Activated T-cell treated with anti-CD3 and anti-CD28 coated beads, Interleukin-2, amount 50 U/mL, for 72 hours (primary cell): Measurements from ENCODE around the gene STS. TPM values are rescaled to one million over a fixed set of nuclear protein-coding genes. Genes with fewer than 3 reads are reported as not detected.

ENCODE experiments used
- ATAC-seq, 2 donors: fragments of 150-1000 bp; cut with Tn5 transposase; replicated peaks in 1 of 2; 2 replicates each; pipeline ENCODE4 v1.10.0; 2021; ENCODE audit warnings: moderate library complexity in 2 of 2, mild to moderate bottlenecking in 1 of 2
- DNase-seq, 2 donors: peaks; one replicate each; pipeline ENCODE4 v3.0.0; 2021 to 2022; ENCODE audit warnings: mixed read lengths in 1 of 2
- H3K27ac Mint-ChIP-seq: one replicate; pipeline ENCODE4 v1.8.0; 2022; ENCODE audit warnings: mild to moderate bottlenecking, moderate library complexity, mixed read lengths
- H3K27me3 Mint-ChIP-seq: one replicate; pipeline ENCODE4 v1.8.0; 2022; ENCODE audit warnings: low read depth, mixed read lengths
- H3K36me3 Mint-ChIP-seq, 2 donors: one replicate each; pipeline ENCODE4 v1.8.0; 2022; ENCODE audit warnings: mixed read lengths in 2 of 2, mild to moderate bottlenecking in 1 of 2; ENCODE audit not compliant: insufficient read depth in 2 of 2
- H3K4me1 Mint-ChIP-seq: one replicate; pipeline ENCODE4 v1.8.0; 2022; ENCODE audit warnings: low read depth, mixed read lengths
- H3K4me3 Mint-ChIP-seq, 2 donors: one replicate each; pipeline ENCODE4 v1.8.0; 2022; ENCODE audit warnings: mild to moderate bottlenecking in 2 of 2, mixed read lengths in 2 of 2, moderate library complexity in 2 of 2
- H3K9me3 Mint-ChIP-seq, 2 donors: one replicate each; pipeline ENCODE4 v1.8.0; 2022; ENCODE audit warnings: mixed read lengths in 2 of 2
- total RNA-seq, 2 donors: library from RNA; stranded (reverse); gene quantifications; one replicate each; pipeline ENCODE4 v1.2.3, GENCODE V29; 2022

STS gene
- total RNA-seq, 2 donors from 2014 or later: 0.53 to 1.0 TPM

DNA sequence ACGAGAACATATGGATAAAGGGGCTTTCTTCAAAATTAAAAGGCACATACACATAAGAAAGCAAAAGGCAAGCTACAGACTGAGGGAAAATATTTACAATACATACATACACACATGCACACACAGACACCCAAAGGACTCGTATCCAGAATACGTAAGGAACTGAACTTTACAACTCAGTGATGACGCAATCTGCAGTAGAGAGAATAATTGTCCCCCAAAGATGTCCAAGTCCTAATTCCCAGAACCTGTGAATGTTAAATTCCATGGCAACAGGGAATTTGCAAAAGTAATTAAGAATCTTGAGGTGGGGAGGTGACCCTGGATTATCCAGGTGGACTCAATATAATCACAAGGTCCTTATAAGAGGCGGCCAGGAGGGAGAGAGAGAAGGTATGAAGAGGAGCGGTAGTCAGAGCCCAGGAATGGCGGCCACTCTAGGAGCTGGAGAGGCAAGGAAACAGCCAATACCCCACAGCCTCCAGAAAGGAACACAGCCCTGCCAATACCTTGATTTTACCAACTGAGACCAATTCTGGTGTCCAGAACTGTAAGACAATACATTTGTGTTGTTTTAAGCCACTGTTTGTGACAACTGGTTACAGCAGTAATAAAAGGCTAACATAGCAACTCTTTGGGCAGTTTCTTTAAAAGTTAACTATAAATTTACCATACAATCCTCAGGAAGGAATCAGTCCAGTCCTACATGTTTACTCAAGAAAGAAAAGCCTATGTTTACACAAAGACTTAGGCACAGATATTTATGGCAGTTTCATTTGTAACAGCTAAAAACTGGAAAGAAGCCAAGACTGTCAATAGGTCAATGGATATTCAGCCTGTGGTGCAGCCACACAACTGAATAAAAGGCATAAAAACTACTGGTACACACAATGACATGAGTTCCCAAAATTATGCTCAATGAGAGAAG is 27.3 kb upstream of the STS start:
- H3K4me3 Mint-ChIP-seq: no peak overlapping the region
- H3K36me3 Mint-ChIP-seq: peaks cover 0 to 8% of the 10 kb centered on the region in 2 donors
- H3K9me3 Mint-ChIP-seq: no peaks in the 10 kb centered on the region
- ATAC-seq: no peak
- H3K27me3 Mint-ChIP-seq: no peaks in the 10 kb centered on the region
- no peak for DNase-seq
- peaks cover 25% of the 10 kb centered on the region for H3K4me1 Mint-ChIP-seq
- H3K27ac Mint-ChIP-seq: no peak overlapping the region

DNA sequence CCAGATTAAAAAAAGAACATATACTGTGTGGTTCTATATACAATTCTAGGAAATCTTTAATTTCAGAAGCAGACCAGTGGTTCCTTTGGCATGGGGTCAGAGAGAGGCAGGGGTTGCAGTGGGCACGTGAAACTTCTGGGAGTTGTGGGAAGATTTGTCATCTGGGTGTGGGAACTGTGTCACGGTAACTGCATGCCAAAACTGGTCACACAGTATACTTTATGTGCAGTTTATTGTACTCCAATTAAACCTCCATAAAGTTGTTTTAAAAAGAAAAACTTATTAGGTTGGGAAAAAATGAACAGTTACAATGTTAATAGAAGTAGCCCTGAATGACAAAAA is 26.7 kb upstream of the STS start:
- Mint-ChIP-seq H3K27me3 (no peaks in the 10 kb centered on the region), H3K9me3 (no peaks in the 10 kb centered on the region), H3K4me1 (peaks cover 20% of the 10 kb centered on the region), H3K36me3 (peaks cover 0 to 11% of the 10 kb centered on the region in 2 donors), H3K4me3 (no peak overlapping the region), H3K27ac (no peak overlapping the region)
- DNase-seq (no peak), ATAC-seq (no peak)

DNA sequence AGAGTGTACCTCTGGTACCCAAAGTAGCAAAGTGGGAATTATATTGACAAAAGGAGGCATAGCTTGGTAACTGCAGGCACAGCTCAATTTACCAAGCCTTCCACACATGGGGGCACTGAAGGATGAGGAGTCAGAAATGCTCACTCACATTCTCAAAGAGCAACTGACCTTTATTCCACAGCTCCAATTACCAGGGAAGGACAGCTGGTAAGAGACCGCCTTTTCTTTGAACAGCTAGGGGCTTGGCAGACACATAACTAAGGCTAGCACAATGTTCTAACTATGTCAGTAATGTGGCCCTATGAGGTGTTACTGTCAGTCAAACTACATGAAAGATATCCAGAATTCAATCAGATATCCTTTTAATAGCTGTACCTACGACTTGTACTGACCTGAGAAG is 20.5 kb upstream of the STS start:
- no peak overlapping the region for H3K4me3 Mint-ChIP-seq
- peaks cover 7% of the 10 kb centered on the region for H3K4me1 Mint-ChIP-seq
- H3K9me3 Mint-ChIP-seq: no peaks in the 10 kb centered on the region
- H3K36me3 Mint-ChIP-seq: peaks cover 1 to 9% of the 10 kb centered on the region in 2 donors
- H3K27me3 Mint-ChIP-seq: no peaks in the 10 kb centered on the region
- DNase-seq: no peak
- ATAC-seq: no peak
- H3K27ac Mint-ChIP-seq: no peak overlapping the region

DNA sequence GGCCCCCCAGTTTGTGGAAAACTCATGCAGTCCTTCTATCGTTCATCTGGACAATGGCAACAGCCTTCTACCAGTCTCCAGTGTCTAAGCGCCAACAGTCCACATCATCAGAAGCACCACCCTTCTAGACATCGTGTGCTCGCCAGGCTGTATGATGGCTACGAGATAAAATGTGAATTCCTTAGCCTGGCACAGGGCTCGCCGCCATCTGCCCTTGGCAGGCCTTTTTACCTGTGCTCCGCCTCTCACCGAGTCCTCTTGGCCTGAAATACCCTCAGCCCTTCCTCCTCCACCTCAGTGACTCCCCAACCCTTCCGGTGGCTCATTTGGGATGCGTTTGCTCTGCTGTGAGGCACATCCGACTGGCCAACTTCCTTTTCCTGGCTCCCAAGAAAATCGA is 15.9 kb upstream of the STS start:
- peaks cover 25% of the 10 kb centered on the region for H3K4me1 Mint-ChIP-seq
- no peaks in the 10 kb centered on the region for H3K27me3 Mint-ChIP-seq
- no peak overlapping the region for H3K27ac Mint-ChIP-seq
- DNase-seq (no peak), ATAC-seq (no peak)
- H3K9me3 Mint-ChIP-seq: no peaks in the 10 kb centered on the region
- H3K36me3 Mint-ChIP-seq: peaks cover 0 to 1% of the 10 kb centered on the region in 2 donors
- no peak overlapping the region for H3K4me3 Mint-ChIP-seq

DNA sequence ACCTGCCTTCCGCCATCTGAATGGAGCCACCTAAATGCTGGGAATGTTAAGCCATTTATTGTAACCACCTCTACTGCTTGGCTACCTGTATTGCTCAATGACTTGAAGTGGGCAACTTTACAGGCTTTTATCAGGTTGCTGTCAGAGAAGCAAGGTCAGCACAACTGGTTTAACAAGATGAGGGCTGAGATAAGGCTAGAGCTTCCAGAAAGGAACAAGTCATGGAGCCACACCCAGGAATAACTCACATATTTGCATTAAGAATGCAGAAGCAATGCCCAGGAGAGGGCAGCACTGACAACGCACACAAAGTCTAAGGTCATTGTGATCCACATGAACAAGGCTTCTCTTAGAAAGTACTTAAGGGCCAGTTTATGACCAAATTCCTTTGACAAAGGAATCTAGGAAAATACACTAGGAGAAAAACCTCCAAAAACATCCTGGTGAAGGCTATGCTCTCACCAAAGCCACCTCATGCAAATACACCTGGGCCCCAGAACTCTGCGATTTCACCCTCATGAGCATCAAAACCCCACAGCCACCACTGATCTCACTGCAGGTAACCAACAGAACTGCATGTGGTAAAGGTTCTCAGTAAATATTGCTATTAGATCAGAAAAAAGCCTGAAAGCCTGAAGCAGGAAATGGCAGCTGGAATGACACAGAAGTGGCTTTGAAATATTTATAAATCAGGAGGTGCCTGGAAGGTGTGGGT is 15.0 kb upstream of the STS start:
- no peak overlapping the region for H3K27ac Mint-ChIP-seq
- ATAC-seq: peak in 1 of 2 donors; percentile 44
- no peak overlapping the region for H3K4me3 Mint-ChIP-seq
- peaks cover 26% of the 10 kb centered on the region for H3K4me1 Mint-ChIP-seq
- H3K36me3 Mint-ChIP-seq: peaks cover 0 to 1% of the 10 kb centered on the region in 2 donors
- no peaks in the 10 kb centered on the region for H3K27me3 Mint-ChIP-seq
- peak; percentile 4 to 25 for DNase-seq
- H3K9me3 Mint-ChIP-seq: no peaks in the 10 kb centered on the region

DNA sequence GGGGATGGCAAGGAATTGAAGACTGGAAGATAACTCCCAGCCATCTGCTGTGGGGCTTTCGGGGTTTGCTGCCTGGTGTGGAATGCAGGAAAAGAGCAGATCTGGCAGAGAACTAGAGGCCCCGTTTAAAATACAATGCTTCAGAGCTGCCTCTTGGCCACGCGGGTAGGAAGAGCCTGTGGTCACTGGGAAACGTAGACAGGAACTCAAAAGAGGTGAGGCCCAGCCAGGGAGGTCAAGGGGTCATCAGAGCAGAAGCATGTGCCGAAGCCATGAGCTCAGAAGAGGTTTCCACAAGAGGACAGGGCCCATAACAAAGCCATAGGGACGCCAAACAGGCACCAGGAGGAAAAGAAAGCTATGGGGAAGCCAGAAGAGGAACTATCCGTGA is 14.5 kb upstream of the STS start:
- Mint-ChIP-seq H3K4me1 (peaks cover 31% of the 10 kb centered on the region), H3K9me3 (no peaks in the 10 kb centered on the region), H3K36me3 (peaks cover 0 to 1% of the 10 kb centered on the region in 2 donors), H3K27ac (no peak overlapping the region), H3K27me3 (no peaks in the 10 kb centered on the region), H3K4me3 (no peak overlapping the region)
- DNase-seq (no peak), ATAC-seq (no peak)

DNA sequence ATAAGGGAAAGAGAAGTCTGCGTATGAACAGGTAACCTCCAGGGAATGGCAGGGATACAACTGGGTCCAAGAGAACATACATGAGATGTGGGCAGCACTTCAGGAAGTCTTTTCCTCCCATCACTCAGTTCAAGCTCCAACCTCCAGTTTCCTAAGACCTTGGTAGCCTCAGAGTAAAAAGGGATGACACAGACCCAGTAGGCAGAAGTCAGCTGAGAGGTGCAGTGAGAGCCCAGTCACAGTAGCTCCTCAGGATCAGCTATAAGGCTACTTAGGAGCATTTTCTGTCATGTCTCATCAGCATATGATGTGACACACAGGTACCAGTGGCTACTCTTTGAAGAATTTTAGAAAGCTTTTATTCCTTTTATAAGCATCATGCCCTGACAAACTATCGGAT is 12.5 kb upstream of the STS start:
- no peaks in the 10 kb centered on the region for H3K27me3 Mint-ChIP-seq
- no peak for DNase-seq
- no peak for ATAC-seq
- no peak overlapping the region for H3K27ac Mint-ChIP-seq
- H3K9me3 Mint-ChIP-seq: no peaks in the 10 kb centered on the region
- H3K4me1 Mint-ChIP-seq: peaks cover 42% of the 10 kb centered on the region
- H3K4me3 Mint-ChIP-seq: no peak overlapping the region
- peaks cover 0 to 1% of the 10 kb centered on the region in 2 donors for H3K36me3 Mint-ChIP-seq

DNA sequence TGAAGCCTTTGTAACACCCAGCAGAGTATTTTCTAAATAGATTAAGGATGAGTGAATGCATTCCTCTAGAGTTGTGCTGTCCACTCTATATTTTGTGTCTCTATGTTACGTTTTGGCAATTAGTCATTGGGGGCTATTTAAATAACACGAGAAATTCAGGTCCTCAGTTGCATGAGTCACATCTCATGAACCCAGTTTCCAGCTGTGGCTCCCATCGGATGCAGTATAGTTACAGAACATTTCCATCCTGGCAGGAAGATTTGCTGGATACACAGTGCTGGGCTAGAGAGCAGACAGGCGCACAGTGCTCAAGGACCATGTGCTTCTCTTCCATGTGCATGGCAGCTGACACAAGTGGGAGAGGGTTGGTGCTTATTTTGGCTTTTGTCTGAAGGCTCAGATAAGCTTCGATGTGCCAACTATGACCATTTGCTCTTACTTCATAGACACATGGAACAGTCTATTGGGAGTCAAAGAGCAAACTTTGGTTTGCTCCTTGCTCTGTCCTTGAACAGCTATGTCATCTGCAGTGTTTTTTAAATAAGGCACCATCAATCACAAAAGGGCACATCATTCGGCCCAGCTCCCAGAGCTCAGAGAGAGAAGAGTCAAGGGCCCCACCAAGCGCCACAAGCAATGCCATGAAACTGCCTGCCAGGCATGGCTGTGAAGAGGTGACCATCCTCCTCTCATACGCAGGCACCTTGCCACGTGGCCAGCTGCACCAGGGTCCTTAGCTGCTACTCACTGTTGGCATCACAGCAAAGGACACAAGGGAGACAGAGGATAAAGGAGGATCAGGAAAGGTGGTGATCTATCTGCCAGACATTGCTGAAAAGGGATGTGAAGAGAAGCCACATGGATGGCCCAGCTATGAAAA is 8.1 kb upstream of the STS start:
- Mint-ChIP-seq H3K4me3 (no peak overlapping the region), H3K36me3 (no peaks in the 10 kb centered on the region), H3K4me1 (peaks cover 37% of the 10 kb centered on the region), H3K27ac (no peak overlapping the region), H3K27me3 (no peaks in the 10 kb centered on the region), H3K9me3 (no peaks in the 10 kb centered on the region)
- no peak for DNase-seq
- no peak for ATAC-seq

DNA sequence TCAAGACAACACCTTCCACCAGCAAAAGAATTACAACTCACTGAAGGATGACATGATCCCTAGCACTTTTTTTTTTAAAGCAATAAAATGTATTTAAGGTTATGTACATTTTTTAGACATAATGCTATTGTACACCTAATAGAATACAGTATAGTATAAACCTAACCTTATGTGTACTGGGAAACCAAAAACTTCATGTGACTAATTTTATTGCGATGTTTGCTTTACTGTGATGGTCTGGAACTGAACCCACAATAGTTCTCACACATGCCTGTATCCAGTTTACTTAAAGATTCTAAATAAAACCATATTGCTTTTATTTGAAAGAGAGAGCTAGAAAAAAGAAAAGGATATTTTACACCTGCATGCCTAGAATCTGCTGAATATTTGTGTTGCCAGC is 4.4 kb upstream of the STS start:
- Mint-ChIP-seq H3K4me1 (peaks cover 41% of the 10 kb centered on the region), H3K4me3 (no peak overlapping the region), H3K27ac (no peak overlapping the region), H3K9me3 (no peaks in the 10 kb centered on the region), H3K27me3 (no peaks in the 10 kb centered on the region), H3K36me3 (no peaks in the 10 kb centered on the region)
- ATAC-seq (no peak), DNase-seq (no peak)

DNA sequence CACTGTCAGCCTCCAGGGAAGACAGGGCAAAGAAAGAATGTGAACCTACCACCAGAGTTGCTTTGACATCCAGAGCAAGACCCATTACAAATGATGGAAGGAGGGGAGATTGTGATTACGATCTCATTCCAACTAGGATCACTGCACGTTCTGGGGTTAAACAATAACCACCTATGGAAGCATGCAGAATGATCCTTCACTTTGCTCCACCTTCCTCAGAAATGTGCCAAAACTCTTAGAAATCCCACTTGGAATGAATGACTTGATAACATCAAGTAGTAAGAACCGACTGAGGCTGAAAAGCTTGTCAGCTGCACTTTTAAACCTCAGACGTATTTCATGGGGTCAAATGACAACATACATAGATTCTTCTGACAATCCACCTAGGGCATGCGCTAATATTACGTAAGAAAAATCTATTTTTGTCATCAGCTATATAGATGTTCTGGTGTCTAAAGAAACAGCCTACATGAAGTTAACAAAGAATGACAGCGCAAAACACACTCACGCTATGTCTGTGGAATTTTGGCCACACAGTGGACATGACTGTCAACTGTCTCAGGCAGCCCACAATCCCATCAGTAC is 3.5 kb upstream of the STS start:
- Mint-ChIP-seq H3K27ac (no peak overlapping the region), H3K36me3 (no peaks in the 10 kb centered on the region), H3K4me1 (peaks cover 37% of the 10 kb centered on the region), H3K9me3 (no peaks in the 10 kb centered on the region), H3K4me3 (no peak overlapping the region), H3K27me3 (no peaks in the 10 kb centered on the region)
- no peak for ATAC-seq
- no peak for DNase-seq

DNA sequence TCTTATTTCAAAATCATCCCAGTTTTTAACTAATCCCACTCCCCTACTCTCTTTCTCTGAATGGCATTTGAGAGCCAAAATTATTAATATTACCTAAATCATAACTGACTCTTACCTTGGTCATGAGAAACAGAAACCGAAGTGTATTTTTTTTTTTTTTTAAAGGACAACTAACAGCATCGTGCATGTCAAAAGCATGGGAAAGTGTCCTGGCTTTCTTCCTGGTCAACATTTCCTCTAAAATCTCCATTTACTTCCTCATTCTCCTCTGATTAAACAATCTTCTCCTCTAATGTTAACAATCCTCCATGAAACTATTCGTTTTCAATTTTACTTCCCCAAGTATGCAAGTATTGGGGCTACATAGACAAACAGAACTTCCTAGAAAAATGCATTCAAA is 2.1 kb upstream of the STS start:
- H3K36me3 Mint-ChIP-seq: no peaks in the 10 kb centered on the region
- H3K9me3 Mint-ChIP-seq: no peaks in the 10 kb centered on the region
- H3K27me3 Mint-ChIP-seq: no peaks in the 10 kb centered on the region
- ATAC-seq (no peak), DNase-seq (no peak)
- H3K4me1 Mint-ChIP-seq: peaks cover 37% of the 10 kb centered on the region
- H3K27ac Mint-ChIP-seq: peak overlapping the region; percentile 79
- H3K4me3 Mint-ChIP-seq: peak overlapping the region in 1 of 2 donors; percentile 55

DNA sequence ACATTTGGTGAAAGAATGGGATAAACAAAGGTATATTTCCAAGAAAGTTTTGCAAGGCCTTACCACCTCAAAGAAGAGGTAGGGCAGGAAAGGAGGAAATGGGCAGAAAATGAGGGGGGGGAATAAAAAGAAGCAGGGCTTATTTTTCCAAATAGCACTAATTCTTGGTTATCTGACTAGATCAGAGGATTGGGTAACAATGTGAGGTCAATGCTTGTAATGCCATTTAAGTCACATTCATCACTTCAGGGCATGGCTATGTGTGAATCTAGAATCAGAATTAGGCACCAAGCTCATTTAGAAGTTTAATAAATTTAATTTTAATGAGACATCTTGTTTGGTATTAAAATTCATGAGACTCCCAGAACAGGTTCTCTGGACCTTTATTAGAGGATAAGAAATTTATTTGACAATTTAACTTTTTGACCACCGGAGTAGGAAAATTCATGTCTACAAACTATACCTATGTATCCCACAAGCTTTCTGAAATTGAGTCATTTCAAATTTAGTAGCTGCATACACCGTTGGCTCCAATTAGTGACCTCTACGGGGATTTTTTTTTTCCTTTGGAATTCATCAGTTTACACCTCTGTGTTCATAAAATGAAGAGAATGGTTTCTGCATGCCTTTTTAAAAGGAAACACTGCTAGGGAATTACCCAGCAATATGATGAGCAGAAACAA is 1.4 kb upstream of the STS start:
- Mint-ChIP-seq H3K36me3 (no peaks in the 10 kb centered on the region), H3K9me3 (no peaks in the 10 kb centered on the region), H3K27me3 (no peaks in the 10 kb centered on the region), H3K4me1 (peaks cover 37% of the 10 kb centered on the region), H3K27ac (peak overlapping the region; percentile 79), H3K4me3 (peak overlapping the region; percentile 12 to 55)
- no peak for DNase-seq
- ATAC-seq: no peak
